Stimulated activated CD8-positive, alpha-beta memory T cell treated with anti-CD3 and anti-CD28 coated beads, Interleukin-4, amount 100 ng/mL, for 48 hours (primary cell): Measurements from ENCODE around the gene RNF213.
"Not testable (repeated sequence)": the region's sequence is repeated elsewhere in the genome, so short reads cannot be mapped to it uniquely, and the experiment has no call there.

ENCODE experiments used
- DNase-seq: peaks from one replicate; pipeline ENCODE4 v3.0.0-alpha.2; 2020

RNF213 gene

DNA sequence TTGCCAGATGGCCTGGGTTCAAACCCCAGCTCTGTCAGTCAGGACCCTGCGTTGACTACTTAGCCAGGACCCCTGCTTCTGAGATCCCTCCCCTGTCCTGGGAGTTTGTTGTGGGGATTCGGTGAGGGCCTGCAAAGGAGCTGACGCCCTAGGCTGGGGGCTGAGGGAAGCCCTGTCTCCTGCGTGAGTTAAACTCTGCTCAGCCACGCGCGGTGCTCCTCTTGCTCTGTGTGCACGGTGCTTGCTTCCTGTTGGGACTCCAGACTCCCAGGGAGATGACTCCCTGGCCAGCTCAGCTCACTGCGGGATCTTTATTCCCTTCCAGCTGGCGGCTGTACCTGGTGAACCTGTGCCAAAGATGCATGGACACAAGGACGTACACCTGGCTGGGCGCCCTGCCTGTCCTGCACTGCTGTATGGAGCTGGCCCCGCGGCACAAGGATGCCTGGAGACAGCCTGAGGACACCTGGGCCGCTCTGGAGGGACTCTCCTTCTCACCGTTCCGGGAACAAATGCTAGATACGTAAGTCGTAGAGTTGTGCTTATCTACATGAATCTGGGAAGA lies 37.4 kb downstream of the RNF213 start:
- DNase-seq, result no peak

DNA sequence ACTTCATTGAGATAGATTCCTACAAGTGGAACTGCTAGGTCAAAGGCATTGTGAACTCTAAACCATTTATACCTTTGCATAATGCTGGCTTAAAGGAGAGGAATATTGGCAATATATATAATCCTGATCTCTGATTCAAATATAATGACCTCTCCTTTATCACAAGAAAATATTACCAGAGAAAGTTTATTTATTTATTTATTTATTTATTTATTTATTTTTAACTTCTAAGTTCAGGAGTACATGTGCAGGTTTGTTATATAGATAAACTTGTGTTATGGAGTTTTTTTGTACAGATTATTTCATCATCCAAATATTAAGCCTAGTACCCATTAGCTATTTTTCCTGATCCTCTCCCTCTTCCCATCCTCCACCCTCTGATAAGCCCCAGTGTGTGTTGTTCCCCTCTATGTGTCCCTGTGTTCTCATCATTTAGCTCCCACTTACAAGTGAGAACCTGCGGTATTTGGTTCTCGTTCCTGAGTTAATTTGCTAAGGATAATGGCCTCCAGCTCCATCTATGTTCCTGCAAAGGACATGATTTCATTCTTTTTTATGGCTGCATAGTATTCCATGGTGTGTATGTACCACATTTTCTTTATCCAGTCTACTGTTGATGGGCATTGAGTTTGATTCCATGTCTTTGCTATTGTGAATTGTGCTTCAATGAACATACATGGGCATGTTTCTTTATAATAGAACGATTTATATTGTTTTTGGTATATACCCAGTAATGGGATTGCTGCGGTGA lies 38.9 kb downstream of the RNF213 start:
- DNase-seq, result not testable (repeated sequence)

DNA sequence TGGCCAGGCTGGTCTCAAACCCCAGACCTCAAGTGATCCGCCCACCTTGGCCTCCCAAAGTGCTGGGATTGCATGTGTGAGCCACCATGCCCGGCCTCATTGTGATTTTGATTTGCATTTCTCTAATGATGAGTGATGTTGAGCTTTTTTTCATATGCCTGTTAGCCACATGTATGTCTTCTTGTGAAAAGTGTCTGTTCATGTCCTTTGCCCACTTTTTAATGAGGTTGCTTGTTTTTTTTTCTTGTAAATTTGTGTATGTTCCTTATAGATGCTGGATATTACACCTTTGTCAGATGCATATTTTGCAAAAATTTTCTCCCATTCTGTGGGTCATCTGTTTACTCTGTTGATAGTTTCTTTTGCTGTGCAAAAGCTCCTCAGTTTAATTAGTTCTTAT lies 40.1 kb downstream of the RNF213 start:
- not testable (repeated sequence) for DNase-seq

DNA sequence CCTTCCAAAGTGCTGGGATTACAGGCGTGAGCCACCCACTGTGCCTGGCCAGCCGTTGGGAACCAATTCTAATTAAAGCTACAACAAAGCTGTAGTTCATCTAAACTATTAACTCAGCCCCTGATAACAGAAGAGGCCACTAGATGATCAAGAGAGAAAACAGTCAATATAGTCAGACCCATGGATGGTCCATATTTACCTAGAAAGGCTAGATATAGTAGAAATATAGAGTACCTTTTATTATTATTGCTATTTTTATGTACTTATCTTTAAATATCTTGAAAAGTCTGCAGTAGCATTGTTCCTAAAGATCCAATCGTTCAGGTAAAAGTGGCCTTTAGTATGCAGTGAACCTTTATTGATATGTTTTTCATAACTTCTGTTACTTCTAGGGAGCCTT lies 43.2 kb downstream of the RNF213 start:
- no peak for DNase-seq

DNA sequence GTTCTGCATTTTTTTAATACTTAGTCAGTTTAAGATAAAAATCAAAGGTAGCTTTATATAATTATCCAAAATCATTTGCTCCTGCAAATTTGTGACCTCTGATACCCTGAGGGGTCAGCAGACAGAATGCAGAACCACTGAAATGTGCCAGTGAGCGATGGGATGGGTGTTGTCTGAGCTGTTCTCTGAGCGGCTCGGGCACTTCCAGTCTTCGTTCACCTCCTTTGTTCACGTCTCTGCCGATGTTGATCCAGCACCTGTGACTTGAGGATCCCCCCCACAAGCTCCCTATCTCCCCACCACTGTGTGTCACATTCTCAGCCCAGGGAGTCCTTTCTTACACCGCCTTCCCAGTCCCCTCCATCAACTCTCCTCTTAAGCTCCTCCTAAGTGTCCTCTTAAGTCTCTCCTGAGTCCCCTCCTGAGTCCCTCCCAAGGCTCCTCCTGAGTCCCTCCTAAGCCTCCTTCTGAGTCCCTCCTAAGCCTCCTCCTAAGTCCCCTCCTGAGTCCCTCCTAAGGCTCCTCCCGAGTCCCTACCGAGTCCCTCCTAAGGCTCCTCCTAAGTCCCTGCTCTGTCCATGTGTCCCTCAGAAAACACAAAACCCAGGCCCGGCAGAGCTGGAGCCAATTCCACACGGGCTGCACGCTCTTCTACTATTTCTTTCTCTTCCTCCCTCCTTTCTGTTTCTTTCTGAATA lies 47.5 kb downstream of the RNF213 start:
- no peak for DNase-seq

DNA sequence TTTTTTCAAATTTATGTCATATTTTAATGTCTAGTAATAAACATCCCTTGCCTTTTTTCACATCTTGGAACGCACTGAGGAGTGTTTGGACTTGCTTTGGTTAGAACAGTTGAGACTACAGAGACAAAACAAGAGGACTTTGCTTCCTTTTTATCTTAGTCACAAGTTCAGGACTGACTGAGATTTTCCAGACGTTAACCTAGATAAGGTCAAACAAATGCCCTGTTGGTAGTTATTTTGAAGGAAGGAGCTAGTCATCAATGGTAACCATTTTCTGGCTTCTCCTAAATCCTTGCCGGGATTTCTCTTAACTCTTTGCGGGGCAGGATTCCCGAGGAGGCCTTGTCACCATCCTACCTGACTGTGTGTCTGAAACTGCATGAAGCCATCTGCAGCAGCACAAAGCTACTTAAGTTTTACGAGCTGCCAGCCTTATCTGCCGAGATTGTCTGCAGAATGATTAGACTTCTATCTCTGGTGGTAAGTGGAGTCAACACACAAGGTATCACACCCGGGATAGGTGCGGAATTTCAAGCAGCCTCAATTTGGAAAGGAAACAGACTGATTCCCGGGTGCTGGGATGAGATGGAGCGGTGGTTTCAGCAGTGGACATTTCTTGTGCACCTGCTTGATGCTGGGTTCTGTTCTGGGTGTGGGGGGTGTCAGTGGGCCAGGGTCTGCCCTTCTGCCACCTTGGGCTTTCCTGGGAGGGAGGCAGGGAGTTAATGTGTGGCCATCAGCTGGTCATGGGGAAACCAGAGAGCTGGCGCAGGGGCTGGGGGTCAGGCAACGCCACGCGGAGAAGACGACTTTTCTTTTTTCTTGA lies 48.3 kb downstream of the RNF213 start:
- no peak for DNase-seq

DNA sequence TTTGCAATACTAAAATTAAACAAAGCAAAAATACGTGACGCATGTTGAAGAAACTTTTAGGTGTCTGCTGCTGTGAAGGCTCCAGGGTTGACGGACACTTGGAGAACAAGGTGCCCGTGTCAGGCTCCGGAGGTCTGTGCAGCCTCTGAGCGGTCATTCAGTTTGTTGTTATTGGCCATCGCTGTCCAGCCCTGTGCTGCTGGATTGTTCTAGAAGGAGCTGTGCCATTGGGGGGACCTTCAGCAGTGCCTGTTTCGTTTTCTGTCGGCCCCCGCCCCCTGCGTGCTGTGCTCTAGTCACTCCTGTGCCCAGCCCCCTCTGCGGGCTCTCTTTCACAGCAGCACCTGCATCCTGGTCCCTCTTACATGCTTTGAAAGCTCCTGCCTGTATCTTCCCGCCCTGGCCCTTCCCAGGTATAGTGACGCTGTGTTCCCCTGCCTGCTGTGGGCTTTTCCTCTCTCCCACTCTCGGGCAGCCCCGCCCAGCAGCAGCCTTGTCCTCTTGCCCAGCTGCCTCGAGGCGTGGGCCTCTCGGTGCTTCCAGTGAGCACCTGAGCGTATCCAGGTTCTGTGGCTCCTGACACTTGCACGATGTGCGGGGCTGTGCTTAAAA lies 50.7 kb downstream of the RNF213 start:
- no peak for DNase-seq

DNA sequence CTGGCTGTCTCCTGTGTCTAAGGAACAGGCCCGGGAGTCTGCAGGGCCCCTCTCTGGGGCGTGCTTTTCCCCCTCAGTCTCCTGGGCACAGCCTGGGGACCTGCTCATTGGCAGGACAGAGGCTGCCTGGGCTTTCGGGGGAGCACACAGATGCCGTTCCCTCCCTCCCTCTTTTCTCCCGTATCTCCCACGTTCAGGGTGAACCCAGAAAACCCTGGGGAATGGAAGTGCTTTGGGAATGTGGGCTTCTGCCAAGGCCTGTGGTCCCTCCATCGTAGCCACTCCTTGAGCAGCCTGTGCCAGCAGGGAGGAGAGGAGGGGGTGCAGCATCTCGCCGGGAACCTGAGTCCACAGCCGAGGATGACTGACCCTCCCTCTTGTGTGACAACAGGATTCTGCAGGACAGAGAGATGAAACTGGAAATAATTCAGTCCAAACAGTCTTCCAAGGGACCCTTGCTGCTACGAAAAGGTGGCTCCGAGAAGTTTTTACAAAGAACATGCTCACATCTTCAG lies 52.0 kb downstream of the RNF213 start:
- DNase-seq, result no peak

DNA sequence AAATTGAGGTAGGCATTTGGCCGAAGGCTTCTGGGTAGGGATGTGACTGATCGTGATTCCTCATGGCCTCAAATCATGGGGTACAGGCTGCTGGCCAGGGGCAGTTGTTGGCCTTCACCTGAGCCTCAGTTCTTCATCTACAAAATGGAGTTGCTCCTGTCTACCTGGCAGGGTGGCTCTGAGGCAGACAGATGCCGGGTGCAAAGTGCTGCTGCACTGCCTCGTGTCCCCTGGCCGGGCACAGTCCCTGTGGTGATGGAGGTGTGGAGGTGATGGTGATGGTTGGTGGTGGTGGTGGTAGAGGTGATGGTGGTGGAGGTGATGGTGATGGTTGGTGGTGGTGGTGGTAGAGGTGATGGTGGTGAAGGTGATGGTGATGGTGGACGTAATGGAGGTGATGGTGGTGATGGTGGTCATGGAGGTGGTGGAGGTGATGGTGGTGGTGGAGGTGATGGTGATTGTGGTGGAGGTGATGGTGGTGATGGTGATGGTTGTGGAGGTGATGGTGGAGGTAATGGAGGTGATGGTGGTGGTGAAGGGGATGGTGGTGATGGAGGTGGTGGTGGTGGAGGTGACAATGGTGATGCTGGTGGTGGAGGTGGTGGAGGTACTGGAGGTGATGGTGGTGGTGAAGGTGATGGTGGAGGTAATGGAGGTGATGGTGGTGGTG lies 52.6 kb downstream of the RNF213 start:
- no peak for DNase-seq

DNA sequence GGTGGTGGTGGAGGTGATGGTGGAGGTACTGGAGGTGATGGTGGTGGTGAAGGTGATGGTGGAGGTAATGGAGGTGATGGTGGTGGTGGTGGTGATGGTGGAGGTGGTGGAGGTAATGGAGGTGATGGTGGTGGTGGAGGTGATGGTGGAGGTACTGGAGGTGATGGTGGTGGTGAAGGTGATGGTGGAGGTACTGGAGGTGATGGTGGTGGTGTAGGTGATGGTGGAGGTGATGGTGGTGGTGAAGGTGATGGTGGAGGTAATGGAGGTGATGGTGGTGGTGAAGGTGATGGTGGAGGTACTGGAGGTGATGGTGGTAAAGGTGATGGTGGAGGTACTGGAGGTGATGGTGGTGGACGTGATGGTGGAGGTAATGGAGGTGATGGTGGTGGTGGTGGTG lies 53.3 kb downstream of the RNF213 start:
- not testable (repeated sequence) for DNase-seq

DNA sequence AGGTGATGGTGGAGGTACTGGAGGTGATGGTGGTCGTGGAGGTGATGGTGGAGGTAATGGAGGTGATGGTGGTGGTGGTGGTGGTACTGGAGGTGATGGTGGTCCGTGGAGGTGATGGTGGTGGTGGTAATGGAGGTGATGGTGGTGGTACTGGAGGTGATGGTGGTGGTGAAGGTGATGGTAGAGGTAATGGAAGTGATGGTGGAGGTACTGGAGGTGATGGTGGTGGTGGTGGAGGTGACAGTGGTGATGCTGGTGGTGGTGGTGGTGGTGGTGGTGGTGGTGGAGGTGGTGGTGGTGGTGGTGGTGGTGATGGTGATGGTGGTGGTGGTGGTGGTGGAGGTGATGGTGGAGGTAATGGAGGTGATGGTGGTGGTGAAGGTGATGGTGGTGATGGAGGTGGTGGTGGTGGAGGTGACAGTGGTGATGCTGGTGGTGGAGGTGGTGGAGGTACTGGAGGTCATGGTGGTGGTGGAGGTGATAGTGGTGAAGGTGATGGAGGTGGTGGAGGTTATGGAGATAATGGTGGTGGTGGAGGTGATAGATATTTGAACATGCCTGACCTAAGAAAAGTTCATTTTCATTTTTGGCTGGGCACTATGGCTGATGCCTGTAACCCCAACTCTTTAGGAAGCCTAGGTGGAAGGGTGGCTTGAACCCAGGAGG lies 55.0 kb downstream of the RNF213 start:
- DNase-seq, result no peak

DNA sequence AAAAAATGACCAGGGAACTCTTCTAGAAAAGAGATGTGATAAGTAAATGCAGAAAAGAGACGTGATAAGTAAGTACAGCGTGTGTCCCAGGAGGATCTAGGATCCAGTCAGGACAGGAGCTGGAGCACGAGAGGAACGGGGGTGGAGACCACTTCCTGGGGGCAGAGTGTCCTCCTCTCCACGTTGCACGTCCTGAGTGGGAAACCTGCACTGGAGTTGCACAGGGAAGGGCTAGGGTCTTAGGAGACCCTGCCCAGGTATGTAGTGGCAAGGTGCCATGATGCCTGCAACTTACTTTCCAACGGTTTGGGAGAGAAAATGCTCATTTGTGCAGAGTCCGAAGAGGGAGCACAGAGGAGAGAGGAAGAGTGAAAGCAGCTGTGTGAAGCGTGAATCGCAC lies 55.8 kb downstream of the RNF213 start:
- no peak for DNase-seq

DNA sequence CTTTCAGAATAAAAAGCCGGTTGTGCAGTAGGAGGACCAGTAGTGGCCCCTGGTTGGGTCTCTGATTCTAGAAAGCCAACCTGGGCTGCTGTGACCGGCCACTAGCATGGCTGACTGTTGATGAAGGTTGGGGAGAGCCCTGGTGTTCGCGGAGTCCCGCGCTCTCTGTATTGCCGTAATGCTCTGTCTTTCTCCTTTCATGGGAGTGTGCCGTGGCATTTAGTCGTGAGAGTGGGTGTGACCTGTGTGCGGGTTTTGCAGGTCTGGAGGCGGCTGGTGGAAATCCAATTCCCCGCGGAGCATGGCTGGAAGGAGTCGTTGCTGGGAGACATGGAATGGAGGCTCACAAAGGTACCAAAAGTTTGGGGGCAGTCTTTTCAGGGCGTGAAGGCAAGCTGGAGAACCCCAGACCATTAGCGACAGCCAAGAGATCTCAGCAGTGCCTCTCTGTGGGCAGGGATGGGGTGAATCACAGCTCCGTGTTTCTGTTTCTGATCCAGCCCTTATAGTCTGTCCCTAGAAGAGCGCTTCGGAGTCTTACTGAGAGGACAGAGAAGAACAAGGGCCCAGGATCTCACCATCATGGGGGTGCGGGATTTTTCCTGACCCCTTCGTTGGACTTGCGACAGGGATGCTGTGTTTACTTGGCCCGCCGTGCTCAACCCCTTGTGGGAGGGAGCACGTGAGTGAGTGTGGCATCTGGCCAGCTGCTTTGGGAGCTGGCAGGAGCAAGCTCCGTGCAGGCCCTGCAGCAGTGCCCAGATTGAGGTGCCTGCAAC lies 56.5 kb downstream of the RNF213 start:
- DNase-seq, result no peak

DNA sequence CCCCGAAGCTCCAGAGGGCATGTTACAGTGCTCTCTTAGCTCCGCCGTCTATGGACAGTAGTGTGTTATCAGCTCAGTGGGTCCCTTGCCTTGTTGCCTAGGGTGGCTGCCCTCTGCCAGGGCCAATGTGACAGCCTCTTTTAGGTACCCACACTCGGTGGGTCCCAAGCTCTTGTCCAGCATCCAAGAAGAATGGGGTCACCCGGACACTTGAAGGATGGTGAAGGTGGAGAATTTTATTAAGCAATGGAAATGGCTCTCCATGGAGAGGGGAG lies 57.0 kb downstream of the RNF213 start:
- DNase-seq, result no peak

DNA sequence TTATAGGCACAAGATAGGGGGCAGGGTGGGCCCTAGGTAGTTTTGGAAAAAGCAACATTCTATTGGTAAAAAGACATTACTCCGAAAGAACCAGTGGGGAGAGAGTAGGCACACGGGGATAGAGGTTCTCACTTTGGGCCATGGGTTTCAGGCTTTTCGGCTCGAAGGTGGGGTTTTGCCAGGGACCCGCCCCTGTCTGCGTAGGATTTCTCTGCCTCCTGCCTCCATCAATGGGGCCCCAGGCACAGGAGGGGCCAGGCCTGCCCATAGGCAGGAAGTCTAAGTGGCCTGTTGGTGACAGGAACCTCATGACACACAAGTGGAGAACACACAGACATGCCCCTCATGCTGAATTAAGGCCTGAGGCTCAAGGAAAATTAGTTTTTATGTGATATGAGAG lies 57.5 kb downstream of the RNF213 start:
- DNase-seq, result no peak

DNA sequence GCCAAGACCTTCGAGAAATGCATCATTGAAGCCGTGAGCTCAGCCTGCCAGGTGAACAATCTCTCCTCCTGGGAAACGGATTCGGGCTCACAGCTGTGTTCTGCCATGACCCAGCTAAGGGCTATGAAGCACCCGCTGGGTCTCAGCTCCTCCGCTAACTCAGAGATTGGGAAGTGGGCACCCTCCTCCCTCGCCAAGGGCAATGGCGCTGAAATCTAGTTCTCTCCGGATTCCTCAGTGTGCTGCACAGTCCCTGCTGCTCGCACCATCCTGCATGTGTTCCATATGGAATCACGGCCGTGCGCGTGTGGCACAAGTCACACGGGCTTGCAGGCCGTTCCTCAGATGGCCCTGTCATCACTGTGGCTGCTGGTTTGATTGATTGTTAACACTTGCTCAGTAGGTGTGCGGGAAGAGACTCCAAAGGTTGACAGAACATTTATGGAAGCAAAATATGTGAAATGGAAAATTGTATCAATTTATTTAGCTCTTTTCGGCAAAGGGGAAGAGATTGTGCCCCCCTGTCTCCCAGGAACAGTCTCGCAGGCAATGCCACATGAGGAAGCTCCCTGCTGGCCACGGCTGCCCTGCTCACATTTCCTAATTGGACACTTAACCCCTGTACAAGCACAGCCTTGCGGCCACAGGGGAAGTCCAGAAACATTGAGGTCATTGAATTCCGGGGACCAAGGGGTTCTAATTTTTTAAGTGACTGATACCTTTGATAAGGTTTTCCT lies 58.8 kb downstream of the RNF213 start:
- no peak for DNase-seq

DNA sequence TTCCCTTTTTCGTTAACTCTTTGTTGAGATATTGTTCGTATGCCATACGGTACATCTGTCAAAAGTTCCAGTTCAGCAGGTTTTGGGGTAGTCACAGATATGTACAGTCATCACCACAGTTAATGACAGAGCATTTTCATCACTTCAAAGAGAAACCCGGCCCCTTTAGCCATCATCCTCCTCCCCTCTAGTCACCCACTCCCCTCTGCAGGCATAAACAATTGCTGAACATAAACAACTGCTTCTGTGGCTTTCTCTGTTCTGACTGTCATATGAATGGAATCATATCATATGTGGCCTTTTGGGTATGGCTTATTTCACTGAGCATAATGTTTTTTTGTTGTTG lies 59.3 kb downstream of the RNF213 start:
- no peak for DNase-seq

DNA sequence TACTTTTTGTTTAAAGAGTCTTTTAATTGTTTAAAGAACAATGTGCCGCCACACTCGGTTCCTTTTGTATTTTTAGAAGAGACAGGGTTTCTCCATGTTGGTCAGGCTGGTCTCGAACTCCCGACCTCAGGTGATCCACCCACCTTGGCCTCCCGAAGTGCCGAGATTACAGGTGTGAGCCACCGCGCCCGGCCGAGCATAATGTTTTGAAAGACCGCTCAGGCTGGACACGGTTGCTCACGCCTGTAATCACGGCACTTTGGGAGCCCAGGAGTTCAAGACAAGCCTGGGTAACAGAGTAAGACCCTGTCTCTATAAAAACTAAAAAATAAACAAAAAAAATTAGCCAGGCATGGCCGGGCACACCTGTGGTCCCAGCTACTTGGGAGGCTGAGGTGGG lies 59.8 kb downstream of the RNF213 start:
- DNase-seq, result no peak

DNA sequence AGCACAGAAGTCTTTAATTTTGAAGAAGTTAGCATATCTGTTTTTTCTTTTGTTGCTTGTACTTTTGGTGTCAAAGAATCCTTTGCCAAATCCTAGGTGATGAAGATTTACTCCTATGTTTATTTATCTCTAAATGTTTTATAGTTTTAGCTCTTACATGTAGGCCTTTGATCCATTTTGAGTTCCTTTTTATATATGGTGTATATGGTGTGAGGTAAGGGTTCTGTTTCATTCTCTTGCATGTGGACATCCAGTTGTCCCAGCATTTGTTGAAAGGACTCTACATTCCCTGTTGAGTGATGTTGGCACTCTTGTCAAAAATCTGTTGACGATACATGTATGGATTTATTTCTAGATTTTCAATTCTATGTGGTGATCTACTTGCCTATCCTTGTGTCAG lies 62.2 kb downstream of the RNF213 start:
- no peak for DNase-seq

DNA sequence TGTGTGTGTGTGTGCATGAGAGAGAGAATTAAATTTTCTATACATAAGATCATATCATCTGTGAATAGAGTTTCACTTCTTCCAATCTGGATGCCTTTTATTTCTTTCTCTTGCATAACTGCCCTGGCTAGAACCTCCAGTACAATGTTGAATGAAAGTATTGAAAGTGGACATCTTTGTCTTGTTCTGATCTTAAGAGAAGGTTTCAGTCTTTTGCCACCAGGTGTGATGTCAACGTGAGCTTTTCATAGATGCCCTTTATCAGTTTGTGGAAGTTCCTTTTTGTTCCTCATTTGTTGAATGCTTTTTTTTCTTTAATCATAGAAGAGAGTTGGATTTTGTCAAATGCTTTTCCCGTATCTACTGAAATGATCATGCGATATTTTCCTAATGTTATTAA lies 63.3 kb downstream of the RNF213 start:
- no peak for DNase-seq

DNA sequence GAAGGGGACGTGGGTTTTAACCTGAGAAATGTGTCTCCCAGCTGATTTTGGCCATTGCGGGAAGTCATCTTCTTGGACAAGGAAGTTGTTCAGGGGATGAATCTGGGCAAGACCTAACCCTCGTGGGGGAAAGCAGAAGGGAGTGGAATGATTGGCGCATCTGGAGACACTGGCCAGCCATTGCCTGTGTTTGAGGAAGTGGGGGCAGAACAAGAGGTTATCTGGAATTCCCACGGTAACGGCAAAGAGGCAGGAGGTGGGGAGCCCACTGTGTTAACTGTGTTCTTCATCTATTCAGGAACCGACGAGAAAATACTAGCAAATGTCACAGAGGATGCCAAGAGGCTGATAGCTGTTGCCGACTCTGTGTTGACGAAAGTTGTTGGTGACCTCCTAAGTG lies 66.9 kb downstream of the RNF213 start:
- DNase-seq, result no peak
